Measurements from ENCODE around the gene TACR2.

DNA sequence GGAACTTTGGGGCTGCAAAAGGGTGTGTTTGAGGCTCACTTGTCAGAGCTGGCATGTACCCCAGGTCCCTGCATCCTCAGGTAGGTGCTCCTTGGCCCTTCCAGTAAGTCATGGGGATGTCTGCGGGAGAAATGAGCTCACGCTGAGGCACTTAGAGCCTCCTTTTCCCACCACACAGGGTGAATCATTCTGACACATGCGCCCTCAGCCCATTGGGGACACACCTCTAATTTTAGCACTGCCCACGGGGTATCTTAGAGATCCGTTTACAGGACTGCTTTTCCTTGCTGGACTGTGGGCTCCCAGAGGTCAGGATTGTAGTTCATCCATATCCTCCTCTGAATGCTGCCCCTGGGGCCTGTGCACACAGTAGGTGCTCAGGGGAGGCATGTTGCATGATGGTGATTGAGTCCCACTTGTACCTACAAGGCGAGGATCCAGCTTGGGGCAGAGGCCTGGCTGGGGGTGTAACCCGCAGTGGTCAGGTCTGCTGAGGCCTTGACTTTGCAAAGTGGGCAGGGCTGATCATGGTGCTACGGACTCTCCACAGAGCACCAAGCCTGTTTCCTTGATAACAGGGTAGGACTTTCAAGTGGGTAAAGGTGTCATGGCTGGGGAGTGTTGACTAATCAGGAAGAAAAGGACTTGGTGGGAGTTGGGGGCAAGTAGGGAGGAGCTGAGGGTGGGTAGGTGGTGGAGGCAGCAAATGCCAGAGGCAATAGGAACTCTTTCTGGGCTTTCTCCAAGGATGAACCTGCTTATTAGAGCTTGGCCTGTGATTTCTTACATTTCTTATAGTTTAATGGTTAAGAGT, 40.4 kb upstream of the TACR2 start:
- TF ChIP-seq, protein P1, sequence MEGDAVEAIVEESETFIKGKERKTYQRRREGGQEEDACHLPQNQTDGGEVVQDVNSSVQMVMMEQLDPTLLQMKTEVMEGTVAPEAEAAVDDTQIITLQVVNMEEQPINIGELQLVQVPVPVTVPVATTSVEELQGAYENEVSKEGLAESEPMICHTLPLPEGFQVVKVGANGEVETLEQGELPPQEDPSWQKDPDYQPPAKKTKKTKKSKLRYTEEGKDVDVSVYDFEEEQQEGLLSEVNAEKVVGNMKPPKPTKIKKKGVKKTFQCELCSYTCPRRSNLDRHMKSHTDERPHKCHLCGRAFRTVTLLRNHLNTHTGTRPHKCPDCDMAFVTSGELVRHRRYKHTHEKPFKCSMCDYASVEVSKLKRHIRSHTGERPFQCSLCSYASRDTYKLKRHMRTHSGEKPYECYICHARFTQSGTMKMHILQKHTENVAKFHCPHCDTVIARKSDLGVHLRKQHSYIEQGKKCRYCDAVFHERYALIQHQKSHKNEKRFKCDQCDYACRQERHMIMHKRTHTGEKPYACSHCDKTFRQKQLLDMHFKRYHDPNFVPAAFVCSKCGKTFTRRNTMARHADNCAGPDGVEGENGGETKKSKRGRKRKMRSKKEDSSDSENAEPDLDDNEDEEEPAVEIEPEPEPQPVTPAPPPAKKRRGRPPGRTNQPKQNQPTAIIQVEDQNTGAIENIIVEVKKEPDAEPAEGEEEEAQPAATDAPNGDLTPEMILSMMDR (conservative IDR thresholded peaks at IDR 0.05 in 1 of 2, IDR thresholded peaks at IDR 0.05 in 1 of 2; ENCODE audit: extremely low read depth in 1 of 2, insufficient read depth in 1 of 2, low read depth in 1 of 2, low read length in 2 of 2) = no peak
- TF ChIP-seq EZH2 (IDR thresholded peaks at IDR 0.05; ENCODE audit: borderline replicate concordance, low read length) = no peak

All from mammary epithelial cell (primary cell).